ENCODE measurements around the gene RPL4.
A peak's percentile ranks its signal among the peaks of the same experiment; 100 is the strongest.

DNA sequence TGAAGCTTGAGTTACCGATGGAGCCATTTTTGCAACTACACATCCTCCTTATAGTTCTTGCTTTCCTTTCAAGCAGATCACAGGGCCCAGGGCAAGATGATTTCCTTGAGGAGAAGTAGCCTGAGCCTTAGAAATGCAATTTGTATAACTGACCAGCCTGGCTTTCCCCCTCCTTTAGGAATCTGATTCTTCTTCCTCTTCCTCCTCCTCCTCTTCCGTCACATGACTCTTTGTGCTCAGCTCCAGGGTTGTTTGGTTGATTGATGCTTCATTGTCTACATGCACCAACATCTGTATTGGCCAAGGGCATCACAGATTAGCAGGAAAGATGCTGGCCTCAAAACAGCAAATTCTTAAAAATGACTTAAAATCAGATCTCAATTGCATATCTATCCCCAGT lies 10.4 kb downstream of the RPL4 start:
- no peak for TF ChIP-seq TEAD4 (IDR thresholded peaks at IDR 0.05; ENCODE audit: low read depth, low read length)
- TF ChIP-seq, protein P1, sequence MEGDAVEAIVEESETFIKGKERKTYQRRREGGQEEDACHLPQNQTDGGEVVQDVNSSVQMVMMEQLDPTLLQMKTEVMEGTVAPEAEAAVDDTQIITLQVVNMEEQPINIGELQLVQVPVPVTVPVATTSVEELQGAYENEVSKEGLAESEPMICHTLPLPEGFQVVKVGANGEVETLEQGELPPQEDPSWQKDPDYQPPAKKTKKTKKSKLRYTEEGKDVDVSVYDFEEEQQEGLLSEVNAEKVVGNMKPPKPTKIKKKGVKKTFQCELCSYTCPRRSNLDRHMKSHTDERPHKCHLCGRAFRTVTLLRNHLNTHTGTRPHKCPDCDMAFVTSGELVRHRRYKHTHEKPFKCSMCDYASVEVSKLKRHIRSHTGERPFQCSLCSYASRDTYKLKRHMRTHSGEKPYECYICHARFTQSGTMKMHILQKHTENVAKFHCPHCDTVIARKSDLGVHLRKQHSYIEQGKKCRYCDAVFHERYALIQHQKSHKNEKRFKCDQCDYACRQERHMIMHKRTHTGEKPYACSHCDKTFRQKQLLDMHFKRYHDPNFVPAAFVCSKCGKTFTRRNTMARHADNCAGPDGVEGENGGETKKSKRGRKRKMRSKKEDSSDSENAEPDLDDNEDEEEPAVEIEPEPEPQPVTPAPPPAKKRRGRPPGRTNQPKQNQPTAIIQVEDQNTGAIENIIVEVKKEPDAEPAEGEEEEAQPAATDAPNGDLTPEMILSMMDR (IDR thresholded peaks at IDR 0.05; ENCODE audit: control extremely low read depth in 1 of 3, insufficient read depth in 1 of 3, low read depth in 1 of 3, low read length in 3 of 3) = no peak
- TF ChIP-seq CBX5 (IDR thresholded peaks at IDR 0.05; ENCODE audit: low read depth, low read length) = no peak
- TF ChIP-seq JUN (IDR thresholded peaks at IDR 0.05; ENCODE audit: low read depth, low read length) = no peak
- no peak for TF ChIP-seq JUND (IDR thresholded peaks at IDR 0.05; ENCODE audit: low read length)
- TF ChIP-seq RXRA (IDR thresholded peaks at IDR 0.05; ENCODE audit: insufficient read depth, low read depth, low read length) = no peak
- TF ChIP-seq HDAC2 (IDR thresholded peaks at IDR 0.05; ENCODE audit: borderline replicate concordance in 1 of 2, low read depth in 2 of 2, low read length in 2 of 2) = no peak
- TF ChIP-seq POLR2AphosphoS5 (IDR thresholded peaks at IDR 0.05; ENCODE audit: low read depth, low read length) = peak; percentile 18; the same call in 1 of the 2 replicates
- TF ChIP-seq, protein P2, sequence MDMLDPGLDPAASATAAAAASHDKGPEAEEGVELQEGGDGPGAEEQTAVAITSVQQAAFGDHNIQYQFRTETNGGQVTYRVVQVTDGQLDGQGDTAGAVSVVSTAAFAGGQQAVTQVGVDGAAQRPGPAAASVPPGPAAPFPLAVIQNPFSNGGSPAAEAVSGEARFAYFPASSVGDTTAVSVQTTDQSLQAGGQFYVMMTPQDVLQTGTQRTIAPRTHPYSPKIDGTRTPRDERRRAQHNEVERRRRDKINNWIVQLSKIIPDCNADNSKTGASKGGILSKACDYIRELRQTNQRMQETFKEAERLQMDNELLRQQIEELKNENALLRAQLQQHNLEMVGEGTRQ (IDR thresholded peaks at IDR 0.05; ENCODE audit: low read length) = peak; percentile 22; the same call in 1 of the 2 replicates
- TF ChIP-seq EZH2 (IDR thresholded peaks at IDR 0.05; ENCODE audit: low read depth, low read length, severe bottlenecking) = no peak
- TF ChIP-seq GABPA (IDR thresholded peaks at IDR 0.05; ENCODE audit: borderline replicate concordance, insufficient read depth, low read length) = no peak
- no peak for TF ChIP-seq RAD21 (IDR thresholded peaks at IDR 0.05 in 1 of 2, conservative IDR thresholded peaks at IDR 0.05 in 1 of 2; ENCODE audit: low read depth in 2 of 2, low read length in 2 of 2)
- TF ChIP-seq SIRT6 (IDR thresholded peaks at IDR 0.05; ENCODE audit: low read length) = no peak
